Stromal cell of bone marrow (primary cell): Measurements from ENCODE around the gene FKBP1B.
"Not testable (repeated sequence)": the region's sequence is repeated elsewhere in the genome, so short reads cannot be mapped to it uniquely, and the experiment has no call there.

Experiments
- DNase-seq: peaks from one replicate; pipeline ENCODE4 v3.0.0-alpha.2; 2012; ENCODE audit warnings: low read depth

FKBP1B gene

GRCh38 chr2:24104110-24104650 lies 54.6 kb downstream of the FKBP1B start:
- DNase-seq: no peak

GRCh38 chr2:24104906-24105305 lies 55.4 kb downstream of the FKBP1B start:
- no peak for DNase-seq

GRCh38 chr2:24105816-24106215 lies 56.3 kb downstream of the FKBP1B start:
- peak; percentile 30 for DNase-seq

GRCh38 chr2:24106786-24107185 lies 57.2 kb downstream of the FKBP1B start:
- no peak for DNase-seq

- DNase-seq: no peak
These were observed 57.8 kb downstream of the FKBP1B start for GRCh38 chr2:24107336-24107735.

- DNase-seq: not testable (repeated sequence)
These were observed 59.9 kb downstream of the FKBP1B start for GRCh38 chr2:24109431-24109830.

- no peak for DNase-seq
These were observed 61.2 kb downstream of the FKBP1B start for GRCh38 chr2:24110660-24111303.

GRCh38 chr2:24111407-24111901 lies 61.9 kb downstream of the FKBP1B start:
- DNase-seq: no peak
